Kidney glomerular epithelial cell (primary cell): Measurements from ENCODE around the gene MYO5B.
"Not testable (repeated sequence)": the region's sequence is repeated elsewhere in the genome, so short reads cannot be mapped to it uniquely, and the experiment has no call there.

Source experiments
- DNase-seq: peaks from one replicate; lab custom pipeline; 2025; lab: John Stamatoyannopoulos, UW

The MYO5B gene

DNA sequence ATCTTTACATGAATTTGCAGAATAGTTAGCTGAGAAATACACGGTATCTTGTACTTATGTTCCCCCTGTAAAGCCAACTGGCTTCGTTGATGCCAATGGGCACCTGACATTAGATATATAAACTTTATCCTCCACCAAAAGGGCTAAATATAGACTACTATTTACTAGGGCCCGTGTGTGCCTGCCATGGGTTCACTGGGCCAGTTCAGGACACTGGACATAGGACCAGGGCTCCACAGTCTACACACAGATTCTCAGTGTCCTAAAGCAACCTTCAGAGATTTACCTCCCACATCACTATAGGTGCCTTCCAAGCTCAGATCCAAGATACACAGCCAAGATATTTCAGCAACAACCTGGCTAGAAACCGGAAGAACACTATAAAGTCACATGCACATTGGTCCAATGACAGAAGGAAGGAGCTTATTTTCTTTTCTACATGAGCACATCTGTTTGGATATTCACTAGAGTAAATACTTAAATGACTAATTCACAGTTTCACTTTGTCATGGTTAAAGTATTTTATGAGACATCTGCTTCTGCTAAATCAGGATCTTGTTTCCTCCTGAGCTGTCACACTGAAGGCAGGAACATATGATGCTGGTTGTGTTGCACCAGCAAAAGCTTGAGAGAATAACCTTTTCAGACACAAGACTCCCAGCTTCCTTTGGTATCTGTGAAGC is 95.1 kb downstream of the MYO5B start:
- peak; percentile 92 for DNase-seq

DNA sequence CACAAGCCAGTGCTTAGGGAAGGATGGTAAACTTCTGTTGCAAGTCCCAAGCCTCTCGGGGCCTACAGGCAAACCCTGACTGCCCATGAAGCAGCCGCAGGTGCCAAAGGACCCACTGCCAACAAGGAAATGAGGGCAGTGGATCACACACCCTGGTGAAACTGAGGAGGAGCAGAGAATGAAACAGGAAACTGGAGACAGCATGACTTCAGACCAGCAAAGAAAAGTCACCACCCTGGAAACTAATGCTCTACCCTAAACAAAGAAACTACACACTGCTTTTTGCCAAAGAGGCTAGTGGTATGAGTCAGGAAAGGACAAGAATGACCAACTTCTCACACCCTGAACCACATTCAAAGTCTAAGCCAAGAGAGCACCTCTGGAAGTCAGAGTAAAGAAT is 97.2 kb downstream of the MYO5B start:
- DNase-seq = peak; percentile 76

GRCh38 chr18:50096766-50097435 is 98.0 kb downstream of the MYO5B start:
- no peak for DNase-seq

DNA sequence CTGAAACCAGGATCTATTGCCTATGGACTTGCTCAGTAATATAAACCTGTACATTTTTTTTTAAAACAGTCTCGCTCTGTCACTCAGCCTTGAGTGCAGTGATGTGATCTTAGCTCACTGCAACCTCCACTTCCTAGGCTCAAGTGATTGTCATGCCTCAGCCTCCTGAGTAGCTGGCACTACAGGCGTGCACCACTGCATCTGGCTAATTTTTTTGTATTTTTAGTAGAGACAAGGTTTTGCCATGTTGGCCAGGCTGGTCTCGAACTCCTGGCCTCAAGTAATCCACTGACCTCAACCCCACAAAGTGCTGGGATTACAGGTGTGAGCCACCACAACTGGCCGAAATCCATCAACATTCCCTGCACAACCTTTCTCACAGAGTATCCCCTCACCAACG is 100.2 kb downstream of the MYO5B start:
- not testable (repeated sequence) for DNase-seq

DNA sequence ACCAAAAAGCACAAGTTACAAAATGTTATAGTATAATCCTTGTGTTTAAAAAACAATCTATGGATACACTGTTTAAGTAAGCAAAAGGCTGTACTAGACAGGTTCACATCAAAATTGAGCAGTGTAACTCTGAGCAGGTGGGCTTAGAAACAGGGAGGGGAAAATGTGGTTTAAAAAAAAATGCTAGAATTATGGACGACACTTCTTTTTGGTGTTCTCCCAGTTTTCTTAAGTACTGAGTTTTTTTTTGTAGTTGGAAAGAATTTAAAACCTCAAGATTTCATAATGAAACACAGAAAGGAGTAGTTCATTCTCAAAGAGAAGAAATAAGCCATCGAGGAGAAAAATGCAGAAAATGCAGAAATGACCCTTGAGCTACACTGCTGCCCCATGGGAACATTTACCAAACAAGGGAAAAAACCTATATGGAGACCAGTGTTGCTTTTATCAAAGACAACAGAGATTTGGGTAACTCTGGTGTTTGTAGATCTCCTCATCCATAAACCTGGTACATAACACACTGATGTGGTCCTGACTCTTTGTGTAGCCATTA is 100.7 kb downstream of the MYO5B start:
- DNase-seq = no peak

DNA sequence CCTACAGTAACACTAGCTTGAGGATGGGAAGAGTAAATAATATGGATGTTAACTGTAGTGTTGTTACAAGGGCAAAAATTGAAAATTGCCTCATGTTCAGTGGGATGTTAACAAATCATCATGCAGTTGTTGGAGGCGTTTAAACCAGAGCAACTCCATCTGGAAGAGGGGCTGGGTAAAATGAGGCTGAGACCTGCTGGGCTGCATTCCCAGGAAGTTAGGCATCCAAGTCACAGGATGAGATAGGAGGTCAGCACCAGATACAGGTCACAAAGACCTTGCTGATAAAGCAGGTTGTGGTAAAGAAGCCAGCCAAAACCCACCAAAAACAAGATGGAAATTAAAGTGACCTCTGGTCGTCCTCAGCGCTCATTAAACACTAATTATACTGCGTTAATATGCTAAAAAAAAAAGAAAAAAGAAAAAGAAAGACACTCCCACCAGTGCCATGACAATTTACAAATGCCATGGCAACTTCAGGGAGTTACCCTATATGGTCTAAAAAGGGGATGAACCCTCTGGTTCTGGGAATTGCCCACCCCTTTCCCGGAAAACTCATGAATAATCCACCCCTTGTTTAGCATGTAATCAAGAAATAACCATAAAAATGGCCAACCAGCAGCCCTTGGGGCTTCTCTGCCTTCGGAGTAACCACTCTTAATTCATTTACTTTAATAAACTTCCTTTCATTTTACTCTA is 101.4 kb downstream of the MYO5B start:
- no peak for DNase-seq

DNA sequence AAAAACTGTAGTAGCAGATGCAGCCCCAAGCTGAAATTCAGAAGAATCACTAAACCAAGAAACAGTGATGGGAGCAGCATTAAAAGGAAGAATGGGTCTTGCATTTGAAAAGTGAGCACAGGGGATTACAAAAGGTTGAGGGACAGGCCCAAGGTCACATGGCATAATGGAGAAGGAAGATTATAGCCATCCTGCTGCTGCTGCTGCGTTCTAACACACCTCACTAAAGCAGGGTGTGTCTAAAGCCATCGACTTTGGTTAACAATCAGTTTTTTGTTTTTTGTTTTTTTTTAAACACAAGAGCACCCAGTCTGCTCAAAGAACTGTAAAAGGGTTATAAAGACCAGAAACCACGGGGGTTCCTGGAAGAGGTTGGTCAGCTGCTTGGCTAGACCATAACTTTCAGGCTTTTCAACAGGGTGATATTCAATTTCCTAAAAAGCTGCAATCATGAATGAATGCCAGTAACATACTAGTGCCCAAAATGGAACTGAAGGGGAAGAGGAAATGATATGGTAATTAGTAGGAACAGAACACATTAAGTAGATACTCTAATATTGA is 102.6 kb downstream of the MYO5B start:
- no peak for DNase-seq

GRCh38 chr18:50091509-50092244 is 103.3 kb downstream of the MYO5B start:
- no peak for DNase-seq

- no peak for DNase-seq
Measured at GRCh38 chr18:50090370-50091312, 104.3 kb downstream of the MYO5B start.

DNA sequence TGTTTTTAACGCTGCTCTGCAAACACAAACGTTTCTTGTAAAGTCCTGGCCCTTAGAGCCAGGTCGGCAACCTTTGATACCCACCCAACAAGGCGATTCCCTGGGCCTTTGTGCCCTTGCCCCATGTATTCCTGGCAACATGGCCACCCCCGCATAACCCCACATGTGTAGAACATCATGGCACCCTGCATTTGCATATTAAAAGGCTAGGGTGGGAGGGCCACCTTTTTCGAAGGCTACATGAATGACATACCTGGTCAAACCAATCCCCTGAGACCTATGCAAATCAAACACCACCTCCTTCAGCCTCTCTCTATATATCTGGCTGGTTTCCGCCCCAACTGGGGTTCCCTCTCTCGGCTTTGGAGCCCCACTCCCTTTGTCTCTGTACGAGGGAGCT is 105.2 kb downstream of the MYO5B start:
- no peak for DNase-seq

GRCh38 chr18:50083708-50084107 is 111.2 kb downstream of the MYO5B start:
- no peak for DNase-seq

DNA sequence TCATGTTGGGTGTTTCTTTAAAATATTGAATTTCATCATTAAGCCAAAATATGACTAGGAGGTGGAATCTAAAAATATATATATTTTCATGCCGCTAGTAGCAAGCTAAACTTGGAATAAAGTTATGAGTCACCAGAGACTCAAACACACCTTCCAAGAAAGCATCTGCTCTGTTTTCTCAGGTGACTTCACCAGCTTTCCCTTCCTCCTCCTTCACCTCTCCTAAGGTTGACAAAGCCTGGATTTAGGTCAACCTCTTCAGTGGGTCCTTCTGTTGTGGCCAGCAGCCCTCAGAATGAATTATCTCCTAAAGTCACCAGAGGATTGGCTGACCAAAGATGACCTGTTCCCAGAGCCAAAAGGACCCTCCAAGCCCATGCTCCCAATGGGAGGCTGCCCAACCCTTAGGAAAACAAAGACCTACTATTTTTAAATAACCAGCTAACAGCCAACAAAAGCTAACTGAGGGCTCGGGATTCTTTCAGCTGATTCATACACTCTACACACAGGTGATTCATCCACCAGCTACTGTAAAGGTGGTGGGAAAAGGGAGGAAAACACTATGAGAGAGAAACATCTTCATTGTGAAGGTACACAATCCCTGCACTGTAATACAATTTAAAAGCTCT is 113.9 kb downstream of the MYO5B start:
- peak; percentile 83 for DNase-seq

- DNase-seq = no peak
Measured at GRCh38 chr18:50080316-50080715, 114.6 kb downstream of the MYO5B start.

DNA sequence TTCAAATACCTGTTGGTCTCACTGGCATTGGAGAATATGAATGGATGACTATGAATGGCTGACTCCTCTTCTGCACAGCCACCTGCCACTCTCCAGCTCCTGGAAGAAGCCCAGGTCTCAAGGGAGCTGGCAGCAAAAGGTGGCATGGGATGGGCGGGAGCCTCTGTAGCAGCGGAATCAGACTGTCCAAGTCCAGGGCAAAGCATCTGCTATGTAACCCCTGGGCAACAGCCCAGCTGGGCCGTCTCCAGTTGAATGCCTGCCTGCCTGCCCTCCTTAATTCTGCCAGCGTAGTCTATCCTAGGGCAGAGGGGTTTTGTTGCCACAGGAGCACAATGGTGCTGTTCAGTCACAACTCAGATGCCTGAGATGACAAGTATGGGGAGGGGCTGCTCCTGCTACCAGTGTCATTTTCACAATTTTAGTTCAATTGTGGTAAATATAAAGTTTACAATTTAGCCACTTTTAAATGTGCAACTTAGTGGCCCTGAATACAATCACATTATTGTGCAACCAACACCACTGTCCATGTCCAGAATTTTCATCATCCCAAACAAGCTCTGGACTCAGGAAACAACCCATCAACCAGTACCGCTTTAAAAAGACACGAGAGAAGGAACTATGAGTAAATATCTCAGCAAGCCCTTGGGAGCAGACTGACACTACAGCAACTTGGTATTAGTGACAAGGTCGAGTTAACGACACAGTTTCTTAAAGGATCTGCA is 115.2 kb downstream of the MYO5B start:
- no peak for DNase-seq

- no peak for DNase-seq
Measured at GRCh38 chr18:50076277-50076676, 118.7 kb downstream of the MYO5B start.

- DNase-seq = peak; percentile 40
Measured at GRCh38 chr18:50075772-50076171, 119.2 kb downstream of the MYO5B start.

- no peak for DNase-seq
Measured at GRCh38 chr18:50074404-50074803, 120.5 kb downstream of the MYO5B start.

GRCh38 chr18:50073319-50073718 is 121.6 kb downstream of the MYO5B start:
- DNase-seq = no peak

DNA sequence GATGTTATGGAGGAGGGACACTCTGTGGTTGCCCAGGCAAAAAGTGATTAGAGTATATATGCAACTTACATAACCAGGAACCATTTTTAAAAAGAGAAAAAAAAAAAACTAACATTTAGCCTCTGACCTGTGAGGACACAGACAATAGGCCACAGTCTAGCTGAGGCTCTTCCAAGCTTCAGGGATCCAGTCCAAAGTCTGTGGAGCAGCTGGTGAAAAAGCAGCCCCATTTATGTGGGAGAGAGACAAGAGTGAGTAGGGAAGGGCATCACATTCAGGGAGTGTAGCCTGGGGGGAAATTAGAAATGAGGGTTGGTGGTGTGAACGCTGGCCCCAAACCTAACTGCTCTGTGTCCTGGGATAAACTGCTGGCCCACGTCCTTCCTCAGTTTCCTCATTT is 122.8 kb downstream of the MYO5B start:
- DNase-seq = no peak

GRCh38 chr18:50071397-50071796 is 123.5 kb downstream of the MYO5B start:
- no peak for DNase-seq
